ENCODE data around the gene RAB1B. TPM values are rescaled to one million over a fixed set of nuclear protein-coding genes. Genes with fewer than 3 reads are reported as not detected.

RAB1B gene
- total and polyA plus RNA-seq, 10 of the 15 experiments (the other 5 are each of a cell fraction or from before 2014, with no cell fraction given) = 10.4 to 193 (median 96.9) TPM

GRCh38 chr11:66302656-66303055, 34.2 kb downstream of the RAB1B start:
- Histone ChIP-seq H3K79me2 (ENCODE audit: control insufficient read depth, insufficient read depth, low read length) (no peaks in the 10 kb centered on the region), H3K27me3 (replicated peaks in 1 of 2; ENCODE audit: control insufficient read depth in 2 of 2, insufficient read depth in 2 of 2, low read length in 1 of 2) (peaks cover 0 to 2% of the 10 kb centered on the region in 2 experiments; a peak in 2 of 4 replicates), H3K27ac (ENCODE audit: control insufficient read depth, insufficient read depth) (no peak overlapping the region), H4K20me1 (ENCODE audit: control insufficient read depth, insufficient read depth) (no peaks in the 10 kb centered on the region), H3K9ac (ENCODE audit: control insufficient read depth, insufficient read depth, low read length) (no peak overlapping the region), H3K4me1 (ENCODE audit: control insufficient read depth, insufficient read depth, low read length) (no peaks in the 10 kb centered on the region), H3K4me2 (ENCODE audit: control insufficient read depth, insufficient read depth) (no peak overlapping the region), H3K36me3 (ENCODE audit: control insufficient read depth in 2 of 2, insufficient read depth in 2 of 2, low read length in 1 of 2) (no peaks in the 10 kb centered on the region), H2AFZ (ENCODE audit: control insufficient read depth, low read depth, low read length) (no peak overlapping the region), H3K9me3 (replicated peaks; ENCODE audit: control insufficient read depth, insufficient read depth, low read length) (no peaks in the 10 kb centered on the region), H3K4me3 (no peak overlapping the region)
- 38% methylated on average over 12 of the region's 12 CpGs for WGBS (ENCODE audit: insufficient coverage, insufficient replicate concordance, low lambda C conversion rate, missing lambda C conversion rate)
- ChIA-PET CTCF (interaction anchor here (1.1 to 2.4 kb wide), 4 partner anchors 9 to 87 kb away, joined by 3 to 9 read pairs (median 6); no protein-coding TSS in a partner anchor), SMC1A (ENCODE audit: uncharacterized antibody, unreplicated experiment) (interaction anchor here (1.7 kb wide), 1 partner anchor 9 kb away, joined by 7 read pairs; no protein-coding TSS in a partner anchor), POLR2A (interaction anchor here (1.3 kb wide), 1 partner anchor 14 kb away, joined by 4 read pairs; the partner anchor contains the start of gene YIF1A), RAD21 (ENCODE audit: unreplicated experiment) (interaction anchor here (1.5 kb wide), 1 partner anchor 9 kb away, joined by 6 read pairs; no protein-coding TSS in a partner anchor)
- TF ChIP-seq HCFC1 (IDR thresholded peaks at IDR 0.05; ENCODE audit: low read length) (no peak), IRF5 (IDR thresholded peaks at IDR 0.05; ENCODE audit: borderline replicate concordance) (no peak), CBFB (IDR thresholded peaks at IDR 0.05; ENCODE audit: low read depth) (no peak), HDAC6 (IDR thresholded peaks at IDR 0.05; ENCODE audit: unreplicated experiment) (no peak), RUNX3 (IDR thresholded peaks at IDR 0.05; ENCODE audit: low read length) (no peak), POLR2AphosphoS2 (IDR thresholded peaks at IDR 0.05; ENCODE audit: low read depth, low read length) (no peak), ZNF622 (IDR thresholded peaks at IDR 0.05) (no peak), MXI1 (IDR thresholded peaks at IDR 0.05; ENCODE audit: low read depth, low read length) (no peak), POLR2AphosphoS5 (IDR thresholded peaks at IDR 0.05; ENCODE audit: low read length) (no peak), CBX3 (IDR thresholded peaks at IDR 0.05; ENCODE audit: borderline replicate concordance, low read depth) (no peak), ZNF217 (IDR thresholded peaks at IDR 0.05) (no peak)
- TF ChIP-seq, protein P1, sequence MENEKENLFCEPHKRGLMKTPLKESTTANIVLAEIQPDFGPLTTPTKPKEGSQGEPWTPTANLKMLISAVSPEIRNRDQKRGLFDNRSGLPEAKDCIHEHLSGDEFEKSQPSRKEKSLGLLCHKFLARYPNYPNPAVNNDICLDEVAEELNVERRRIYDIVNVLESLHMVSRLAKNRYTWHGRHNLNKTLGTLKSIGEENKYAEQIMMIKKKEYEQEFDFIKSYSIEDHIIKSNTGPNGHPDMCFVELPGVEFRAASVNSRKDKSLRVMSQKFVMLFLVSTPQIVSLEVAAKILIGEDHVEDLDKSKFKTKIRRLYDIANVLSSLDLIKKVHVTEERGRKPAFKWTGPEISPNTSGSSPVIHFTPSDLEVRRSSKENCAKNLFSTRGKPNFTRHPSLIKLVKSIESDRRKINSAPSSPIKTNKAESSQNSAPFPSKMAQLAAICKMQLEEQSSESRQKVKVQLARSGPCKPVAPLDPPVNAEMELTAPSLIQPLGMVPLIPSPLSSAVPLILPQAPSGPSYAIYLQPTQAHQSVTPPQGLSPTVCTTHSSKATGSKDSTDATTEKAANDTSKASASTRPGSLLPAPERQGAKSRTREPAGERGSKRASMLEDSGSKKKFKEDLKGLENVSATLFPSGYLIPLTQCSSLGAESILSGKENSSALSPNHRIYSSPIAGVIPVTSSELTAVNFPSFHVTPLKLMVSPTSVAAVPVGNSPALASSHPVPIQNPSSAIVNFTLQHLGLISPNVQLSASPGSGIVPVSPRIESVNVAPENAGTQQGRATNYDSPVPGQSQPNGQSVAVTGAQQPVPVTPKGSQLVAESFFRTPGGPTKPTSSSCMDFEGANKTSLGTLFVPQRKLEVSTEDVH (IDR thresholded peaks at IDR 0.05; ENCODE audit: low read depth, partially characterized antibody) = no peak
- TF ChIP-seq, protein P2, sequence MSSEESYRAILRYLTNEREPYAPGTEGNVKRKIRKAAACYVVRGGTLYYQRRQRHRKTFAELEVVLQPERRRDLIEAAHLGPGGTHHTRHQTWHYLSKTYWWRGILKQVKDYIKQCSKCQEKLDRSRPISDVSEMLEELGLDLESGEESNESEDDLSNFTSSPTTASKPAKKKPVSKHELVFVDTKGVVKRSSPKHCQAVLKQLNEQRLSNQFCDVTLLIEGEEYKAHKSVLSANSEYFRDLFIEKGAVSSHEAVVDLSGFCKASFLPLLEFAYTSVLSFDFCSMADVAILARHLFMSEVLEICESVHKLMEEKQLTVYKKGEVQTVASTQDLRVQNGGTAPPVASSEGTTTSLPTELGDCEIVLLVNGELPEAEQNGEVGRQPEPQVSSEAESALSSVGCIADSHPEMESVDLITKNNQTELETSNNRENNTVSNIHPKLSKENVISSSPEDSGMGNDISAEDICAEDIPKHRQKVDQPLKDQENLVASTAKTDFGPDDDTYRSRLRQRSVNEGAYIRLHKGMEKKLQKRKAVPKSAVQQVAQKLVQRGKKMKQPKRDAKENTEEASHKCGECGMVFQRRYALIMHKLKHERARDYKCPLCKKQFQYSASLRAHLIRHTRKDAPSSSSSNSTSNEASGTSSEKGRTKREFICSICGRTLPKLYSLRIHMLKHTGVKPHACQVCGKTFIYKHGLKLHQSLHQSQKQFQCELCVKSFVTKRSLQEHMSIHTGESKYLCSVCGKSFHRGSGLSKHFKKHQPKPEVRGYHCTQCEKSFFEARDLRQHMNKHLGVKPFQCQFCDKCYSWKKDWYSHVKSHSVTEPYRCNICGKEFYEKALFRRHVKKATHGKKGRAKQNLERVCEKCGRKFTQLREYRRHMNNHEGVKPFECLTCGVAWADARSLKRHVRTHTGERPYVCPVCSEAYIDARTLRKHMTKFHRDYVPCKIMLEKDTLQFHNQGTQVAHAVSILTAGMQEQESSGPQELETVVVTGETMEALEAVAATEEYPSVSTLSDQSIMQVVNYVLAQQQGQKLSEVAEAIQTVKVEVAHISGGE (CRISPR knock-in tag; IDR thresholded peaks at IDR 0.05) = no peak
- no peak for ATAC-seq
- in situ Hi-C loops (cut with MboI) = no loop called here
- BruUV-seq (replicated peaks) = no TSS peak
- FAIRE-seq = no peak
- DNase-seq (ENCODE audit: low read depth, low spot score) = no peak
- intact Hi-C loops (cut with micrococcal nuclease; ENCODE audit: unreplicated experiment) = no loop called here
